NB4 (cell line): Measurements from ENCODE around the gene RAD51B.

Experiments used
- POLR2A ChIP-seq: IDR thresholded peaks from 2 replicates; pipeline ENCODE4 v1.6.1; 2011; ENCODE audit warnings: mild to moderate bottlenecking; ENCODE audit not compliant: insufficient read length; ENCODE audit errors: extremely low read depth
- TF ChIP-seq, protein P1 (sequence below): IDR thresholded peaks from one replicate; pipeline ENCODE4 v1.5.1; 2012; ENCODE audit warnings: low read depth, low read length

DNA sequence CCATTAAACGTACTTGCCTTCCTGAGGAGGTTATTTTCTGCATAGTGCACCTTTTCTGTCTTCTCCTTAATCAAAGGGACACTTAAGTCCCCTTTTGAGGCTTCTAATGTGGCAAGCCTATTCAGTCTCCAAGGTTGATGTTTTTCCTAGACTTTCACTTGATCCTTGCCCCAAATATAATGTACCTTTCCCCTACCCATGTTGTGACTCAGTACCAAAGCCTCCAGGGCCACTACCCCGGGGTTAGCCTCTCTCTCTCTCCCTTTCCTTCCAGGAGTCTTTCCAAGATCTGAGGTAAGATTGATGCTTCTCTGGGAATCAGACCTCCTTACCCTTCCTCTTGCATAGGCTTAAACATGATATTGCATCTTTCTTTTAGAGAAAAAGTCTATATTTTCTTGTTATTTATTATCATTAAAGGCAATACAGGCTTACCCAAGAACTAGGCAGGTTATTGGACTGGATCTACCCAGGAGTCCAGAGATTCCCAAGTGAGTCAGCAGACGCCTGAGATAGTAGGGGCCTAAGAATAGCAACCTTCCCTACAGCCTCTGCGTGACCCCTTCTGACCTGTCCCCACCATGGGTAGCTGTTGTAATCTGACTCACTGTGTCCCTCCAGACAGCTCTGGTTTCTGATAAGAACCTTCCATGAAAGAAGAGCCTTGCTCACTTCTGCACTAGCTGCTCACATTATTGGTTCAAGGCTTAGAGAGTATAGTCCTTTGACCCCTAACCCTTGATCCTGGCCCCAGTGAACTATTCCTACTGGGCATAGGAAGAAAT lies 800.4 kb downstream of the RAD51B start:
- TF ChIP-seq, protein P1, sequence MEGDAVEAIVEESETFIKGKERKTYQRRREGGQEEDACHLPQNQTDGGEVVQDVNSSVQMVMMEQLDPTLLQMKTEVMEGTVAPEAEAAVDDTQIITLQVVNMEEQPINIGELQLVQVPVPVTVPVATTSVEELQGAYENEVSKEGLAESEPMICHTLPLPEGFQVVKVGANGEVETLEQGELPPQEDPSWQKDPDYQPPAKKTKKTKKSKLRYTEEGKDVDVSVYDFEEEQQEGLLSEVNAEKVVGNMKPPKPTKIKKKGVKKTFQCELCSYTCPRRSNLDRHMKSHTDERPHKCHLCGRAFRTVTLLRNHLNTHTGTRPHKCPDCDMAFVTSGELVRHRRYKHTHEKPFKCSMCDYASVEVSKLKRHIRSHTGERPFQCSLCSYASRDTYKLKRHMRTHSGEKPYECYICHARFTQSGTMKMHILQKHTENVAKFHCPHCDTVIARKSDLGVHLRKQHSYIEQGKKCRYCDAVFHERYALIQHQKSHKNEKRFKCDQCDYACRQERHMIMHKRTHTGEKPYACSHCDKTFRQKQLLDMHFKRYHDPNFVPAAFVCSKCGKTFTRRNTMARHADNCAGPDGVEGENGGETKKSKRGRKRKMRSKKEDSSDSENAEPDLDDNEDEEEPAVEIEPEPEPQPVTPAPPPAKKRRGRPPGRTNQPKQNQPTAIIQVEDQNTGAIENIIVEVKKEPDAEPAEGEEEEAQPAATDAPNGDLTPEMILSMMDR, result no peak
- TF ChIP-seq POLR2A, result no peak
